IPS-11a (cell line): ENCODE data around the gene PTPRO.

ENCODE experiments used
- H3K4me3 ChIP-seq: one replicate; pipeline ENCODE4 v1.5.1; 2013; ENCODE audit warnings: low read depth, low read length, control low read depth

The PTPRO gene

GRCh38 chr12:15634010-15634683, 311.8 kb downstream of the PTPRO start:
- no peak overlapping the region for H3K4me3 ChIP-seq

- H3K4me3 ChIP-seq, result no peak overlapping the region
Measured at GRCh38 chr12:15636060-15636890, 314.0 kb downstream of the PTPRO start.

GRCh38 chr12:15638231-15638630, 315.9 kb downstream of the PTPRO start:
- H3K4me3 ChIP-seq, result no peak overlapping the region

GRCh38 chr12:15644700-15645099, 322.4 kb downstream of the PTPRO start:
- H3K4me3 ChIP-seq, result no peak overlapping the region

- no peak overlapping the region for H3K4me3 ChIP-seq
Measured at GRCh38 chr12:15646581-15646980, 324.3 kb downstream of the PTPRO start.
